Mononuclear cell (primary cell): ENCODE data around the gene EIF2B2. TPM values are rescaled to one million over a fixed set of nuclear protein-coding genes. Genes with fewer than 3 reads are reported as not detected.

Experiments used
- H3K27me3 ChIP-seq: 2 replicates; pipeline ENCODE4 v1.6.0; 2011; ENCODE audit warnings: low read length, control low read depth; ENCODE audit not compliant: insufficient read depth
- H3K4me1 ChIP-seq: 2 replicates; pipeline ENCODE4 v1.5.1; 2011; ENCODE audit warnings: mild to moderate bottlenecking, low read length, control low read depth; ENCODE audit not compliant: insufficient read depth
- H3K4me3 ChIP-seq: 2 replicates; pipeline ENCODE4 v1.5.1; 2011; ENCODE audit warnings: mild to moderate bottlenecking, low read length, moderate library complexity
- H3K9me3 ChIP-seq: 2 replicates; pipeline ENCODE4 v1.5.1; 2011; ENCODE audit warnings: low read depth, mild to moderate bottlenecking, control low read depth, low read length
- total RNA-seq: library from RNA; depleted of rRNA; stranded (reverse); fragments of >200 nt; gene quantifications from one replicate; pipeline ENCODE4 v1.2.3, GENCODE V29; 2012

Gene EIF2B2
- total RNA-seq, 1 donor, result 17.3 TPM

GRCh38 chr14:75001899-75002298 is 822 bp upstream of the EIF2B2 start:
- Histone ChIP-seq H3K4me1 (peaks cover 31% of the 10 kb centered on the region), H3K9me3 (no peaks in the 10 kb centered on the region), H3K27me3 (no peaks in the 10 kb centered on the region), H3K4me3 (peak overlapping the region; percentile 81)

- H3K4me1 ChIP-seq, result peaks cover 31% of the 10 kb centered on the region
- no peaks in the 10 kb centered on the region for H3K9me3 ChIP-seq
- H3K27me3 ChIP-seq, result no peaks in the 10 kb centered on the region
- peak overlapping the region; percentile 81 for H3K4me3 ChIP-seq
Observed at GRCh38 chr14:75003250-75004027, 718 bp downstream of the EIF2B2 start.

GRCh38 chr14:75005357-75005756 is 2.6 kb downstream of the EIF2B2 start:
- H3K27me3 ChIP-seq, result no peaks in the 10 kb centered on the region
- H3K4me3 ChIP-seq, result no peak overlapping the region
- no peaks in the 10 kb centered on the region for H3K9me3 ChIP-seq
- H3K4me1 ChIP-seq, result peaks cover 31% of the 10 kb centered on the region

- no peaks in the 10 kb centered on the region for H3K27me3 ChIP-seq
Observed at GRCh38 chr14:75009176-75009575, 6.5 kb downstream of the EIF2B2 start.

GRCh38 chr14:75010472-75011093 is 7.9 kb downstream of the EIF2B2 start:
- Histone ChIP-seq H3K9me3 (no peaks in the 10 kb centered on the region), H3K4me1 (peaks cover 2% of the 10 kb centered on the region), H3K27me3 (no peaks in the 10 kb centered on the region), H3K4me3 (no peak overlapping the region)

More at GRCh38 chr14:75009176-75009575, 6.5 kb downstream of the EIF2B2 start:
- H3K4me1 ChIP-seq, result peaks cover 15% of the 10 kb centered on the region
- H3K9me3 ChIP-seq, result no peaks in the 10 kb centered on the region
- H3K4me3 ChIP-seq, result no peak overlapping the region

- Histone ChIP-seq H3K27me3 (no peaks in the 10 kb centered on the region), H3K9me3 (no peaks in the 10 kb centered on the region), H3K4me3 (no peak overlapping the region), H3K4me1 (no peaks in the 10 kb centered on the region)
Observed at GRCh38 chr14:75011356-75011994, 8.8 kb downstream of the EIF2B2 start.

GRCh38 chr14:75013290-75013689 is 10.6 kb downstream of the EIF2B2 start:
- no peaks in the 10 kb centered on the region for H3K9me3 ChIP-seq
- H3K27me3 ChIP-seq, result no peaks in the 10 kb centered on the region
- no peaks in the 10 kb centered on the region for H3K4me1 ChIP-seq
- H3K4me3 ChIP-seq, result no peak overlapping the region

- Histone ChIP-seq H3K9me3 (no peaks in the 10 kb centered on the region), H3K27me3 (no peaks in the 10 kb centered on the region)
Observed at GRCh38 chr14:75015496-75015895, 12.8 kb downstream of the EIF2B2 start.

GRCh38 chr14:75016815-75017214 is 14.1 kb downstream of the EIF2B2 start:
- Histone ChIP-seq H3K4me1 (no peaks in the 10 kb centered on the region), H3K27me3 (no peaks in the 10 kb centered on the region), H3K4me3 (no peak overlapping the region), H3K9me3 (no peaks in the 10 kb centered on the region)

More at GRCh38 chr14:75015496-75015895, 12.8 kb downstream of the EIF2B2 start:
- Histone ChIP-seq H3K4me3 (no peak overlapping the region), H3K4me1 (no peaks in the 10 kb centered on the region)

- H3K27me3 ChIP-seq, result no peaks in the 10 kb centered on the region
- H3K9me3 ChIP-seq, result no peaks in the 10 kb centered on the region
- no peak overlapping the region for H3K4me3 ChIP-seq
- no peaks in the 10 kb centered on the region for H3K4me1 ChIP-seq
Observed at GRCh38 chr14:75018694-75019093, 16.0 kb downstream of the EIF2B2 start.

- Histone ChIP-seq H3K4me3 (no peak overlapping the region), H3K9me3 (no peaks in the 10 kb centered on the region), H3K27me3 (no peaks in the 10 kb centered on the region), H3K4me1 (peaks cover 11% of the 10 kb centered on the region)
Observed at GRCh38 chr14:75022655-75023054, 19.9 kb downstream of the EIF2B2 start.

- Histone ChIP-seq H3K4me3 (no peak overlapping the region), H3K4me1 (peaks cover 11% of the 10 kb centered on the region), H3K27me3 (no peaks in the 10 kb centered on the region), H3K9me3 (no peaks in the 10 kb centered on the region)
Observed at GRCh38 chr14:75023108-75023507, 20.4 kb downstream of the EIF2B2 start.

- Histone ChIP-seq H3K27me3 (no peaks in the 10 kb centered on the region), H3K4me3 (no peak overlapping the region), H3K9me3 (no peaks in the 10 kb centered on the region), H3K4me1 (peaks cover 11% of the 10 kb centered on the region)
Observed at GRCh38 chr14:75025082-75025481, 22.4 kb downstream of the EIF2B2 start.

GRCh38 chr14:75025876-75026275 is 23.2 kb downstream of the EIF2B2 start:
- Histone ChIP-seq H3K9me3 (no peaks in the 10 kb centered on the region), H3K4me1 (peaks cover 11% of the 10 kb centered on the region)

GRCh38 chr14:75030147-75030546 is 27.4 kb downstream of the EIF2B2 start:
- Histone ChIP-seq H3K27me3 (no peaks in the 10 kb centered on the region), H3K9me3 (no peaks in the 10 kb centered on the region), H3K4me1 (peaks cover 6% of the 10 kb centered on the region), H3K4me3 (no peak overlapping the region)

More at GRCh38 chr14:75025876-75026275, 23.2 kb downstream of the EIF2B2 start:
- no peaks in the 10 kb centered on the region for H3K27me3 ChIP-seq
- H3K4me3 ChIP-seq, result no peak overlapping the region
